ENCODE results near the gene NUDT2.
"Not testable (repeated sequence)": the region's sequence is repeated elsewhere in the genome, so short reads cannot be mapped to it uniquely, and the experiment has no call there.

The NUDT2 gene

GRCh38 chr9:34334916-34335315 is 5.5 kb downstream of the NUDT2 start:
- no peak for DNase-seq (ENCODE audit: low spot score)

- DNase-seq (ENCODE audit: low spot score), result no peak
These were observed 6.0 kb downstream of the NUDT2 start for GRCh38 chr9:34335376-34335775.

- DNase-seq (ENCODE audit: low spot score), result no peak
These were observed 8.0 kb downstream of the NUDT2 start for GRCh38 chr9:34337403-34337802.

GRCh38 chr9:34338079-34338478 is 8.7 kb downstream of the NUDT2 start:
- not testable (repeated sequence) for DNase-seq (ENCODE audit: low spot score)

GRCh38 chr9:34338665-34339385 is 9.5 kb downstream of the NUDT2 start:
- no peak for DNase-seq (ENCODE audit: low spot score)

- no peak for DNase-seq (ENCODE audit: low spot score)
These were observed 12.4 kb downstream of the NUDT2 start for GRCh38 chr9:34341659-34342295.

- DNase-seq (ENCODE audit: low spot score), result no peak
These were observed 13.7 kb downstream of the NUDT2 start for GRCh38 chr9:34343090-34343489.

- no peak for DNase-seq (ENCODE audit: low spot score)
These were observed 14.2 kb downstream of the NUDT2 start for GRCh38 chr9:34343605-34344004.

GRCh38 chr9:34346873-34347799 is 17.8 kb downstream of the NUDT2 start:
- DNase-seq (ENCODE audit: low spot score), result no peak

GRCh38 chr9:34347800-34348158 is 18.4 kb downstream of the NUDT2 start:
- DNase-seq (ENCODE audit: low spot score), result no peak

GRCh38 chr9:34349324-34349723 is 20.0 kb downstream of the NUDT2 start:
- no peak for DNase-seq (ENCODE audit: low spot score)

GRCh38 chr9:34352122-34352652 is 22.8 kb downstream of the NUDT2 start:
- DNase-seq (ENCODE audit: low spot score), result not testable (repeated sequence)

GRCh38 chr9:34352957-34353356 is 23.6 kb downstream of the NUDT2 start:
- not testable (repeated sequence) for DNase-seq (ENCODE audit: low spot score)

GRCh38 chr9:34362614-34363214 is 33.3 kb downstream of the NUDT2 start:
- no peak for DNase-seq (ENCODE audit: low spot score)

- no peak for DNase-seq (ENCODE audit: low spot score)
These were observed 34.4 kb downstream of the NUDT2 start for GRCh38 chr9:34363619-34364351.

GRCh38 chr9:34365282-34365681 is 35.9 kb downstream of the NUDT2 start:
- DNase-seq (ENCODE audit: low spot score), result no peak

- no peak for DNase-seq (ENCODE audit: low spot score)
These were observed 37.0 kb downstream of the NUDT2 start for GRCh38 chr9:34366365-34366764.

GRCh38 chr9:34367751-34368410 is 38.5 kb downstream of the NUDT2 start:
- DNase-seq (ENCODE audit: low spot score), result not testable (repeated sequence)

GRCh38 chr9:34368796-34369195 is 39.4 kb downstream of the NUDT2 start:
- not testable (repeated sequence) for DNase-seq (ENCODE audit: low spot score)

- no peak for DNase-seq (ENCODE audit: low spot score)
These were observed 40.3 kb downstream of the NUDT2 start for GRCh38 chr9:34369636-34370035.

Measured in SK-N-DZ (cell line).